Measurements from ENCODE around the gene MRGPRD. TPM values are rescaled to one million over a fixed set of nuclear protein-coding genes. Genes with fewer than 3 reads are reported as not detected.

Gene MRGPRD
- total and polyA plus RNA-seq, 2 donors (not counting 1 experiment from before 2014, with no cell fraction given), result not detected

GRCh38 chr11:69005631-69006368 lies 25.0 kb upstream of the MRGPRD start:
- no peaks in the 10 kb centered on the region for H3K9me3 Mint-ChIP-seq (ENCODE audit: insufficient read depth)
- DNase-seq (no peak), ATAC-seq (ENCODE audit: low read depth) (no peak)
- no peak overlapping the region for H3K4me3 Mint-ChIP-seq
- no peaks in the 10 kb centered on the region for H3K9me3 ChIP-seq (ENCODE audit: control extremely low read depth in 1 of 3, control insufficient read depth in 2 of 3, insufficient read depth in 1 of 3, low read length in 2 of 3)
- no peak overlapping the region for H3K27ac Mint-ChIP-seq
- no peak overlapping the region for H3K4me3 ChIP-seq (ENCODE audit: control extremely low read depth in 1 of 5, extremely low read depth in 1 of 5, insufficient read depth in 1 of 5, low read depth in 2 of 5, low read length in 4 of 5)
- H4K20me1 ChIP-seq (ENCODE audit: control insufficient read depth, insufficient read depth, low read length, poor library complexity, severe bottlenecking), result no peaks in the 10 kb centered on the region
- no peaks in the 10 kb centered on the region for H3K79me2 ChIP-seq (ENCODE audit: control insufficient read depth, insufficient read depth, low read length)
- H3K4me1 ChIP-seq (ENCODE audit: control insufficient read depth in 2 of 2, insufficient read depth in 2 of 2, low read length in 2 of 2), result no peaks in the 10 kb centered on the region
- peaks cover 29% of the 10 kb centered on the region for H3K27me3 Mint-ChIP-seq
- H3K9ac ChIP-seq (ENCODE audit: low read length), result no peak overlapping the region
- H3K27me3 ChIP-seq (replicated peaks in 1 of 4; ENCODE audit: control extremely low read depth in 1 of 4, control insufficient read depth in 3 of 4, insufficient read depth in 4 of 4, low read length in 3 of 4), result peaks cover 0 to 27% (median 2%) of the 10 kb centered on the region in 4 experiments
- WGBS (ENCODE audit: insufficient coverage), result 81% methylated on average over 47 of the region's 48 CpGs
- TF ChIP-seq, protein P1, sequence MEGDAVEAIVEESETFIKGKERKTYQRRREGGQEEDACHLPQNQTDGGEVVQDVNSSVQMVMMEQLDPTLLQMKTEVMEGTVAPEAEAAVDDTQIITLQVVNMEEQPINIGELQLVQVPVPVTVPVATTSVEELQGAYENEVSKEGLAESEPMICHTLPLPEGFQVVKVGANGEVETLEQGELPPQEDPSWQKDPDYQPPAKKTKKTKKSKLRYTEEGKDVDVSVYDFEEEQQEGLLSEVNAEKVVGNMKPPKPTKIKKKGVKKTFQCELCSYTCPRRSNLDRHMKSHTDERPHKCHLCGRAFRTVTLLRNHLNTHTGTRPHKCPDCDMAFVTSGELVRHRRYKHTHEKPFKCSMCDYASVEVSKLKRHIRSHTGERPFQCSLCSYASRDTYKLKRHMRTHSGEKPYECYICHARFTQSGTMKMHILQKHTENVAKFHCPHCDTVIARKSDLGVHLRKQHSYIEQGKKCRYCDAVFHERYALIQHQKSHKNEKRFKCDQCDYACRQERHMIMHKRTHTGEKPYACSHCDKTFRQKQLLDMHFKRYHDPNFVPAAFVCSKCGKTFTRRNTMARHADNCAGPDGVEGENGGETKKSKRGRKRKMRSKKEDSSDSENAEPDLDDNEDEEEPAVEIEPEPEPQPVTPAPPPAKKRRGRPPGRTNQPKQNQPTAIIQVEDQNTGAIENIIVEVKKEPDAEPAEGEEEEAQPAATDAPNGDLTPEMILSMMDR (IDR thresholded peaks at IDR 0.05), result no peak
- TF ChIP-seq EZH2 (IDR thresholded peaks at IDR 0.05; ENCODE audit: borderline replicate concordance, insufficient read depth, low read depth, low read length, poor library complexity, severe bottlenecking), result no peak
- no peak overlapping the region for H3K4me2 ChIP-seq (replicated peaks; ENCODE audit: low read depth, low read length, poor library complexity, severe bottlenecking)
- H3K4me1 Mint-ChIP-seq, result no peaks in the 10 kb centered on the region
- CTCF ChIA-PET, result no interaction called here
- no peak overlapping the region for H3K27ac ChIP-seq (ENCODE audit: low read length in 2 of 2)
- POLR2A ChIA-PET, result no interaction called here
- no peaks in the 10 kb centered on the region for H3K36me3 ChIP-seq (replicated peaks in 1 of 2; ENCODE audit: control extremely low read depth in 1 of 2, control insufficient read depth in 1 of 2, extremely low read depth in 1 of 2, insufficient read depth in 2 of 2, low read length in 1 of 2)
- intact Hi-C loops (cut with micrococcal nuclease), result no loop called here
- no peak overlapping the region for H2AFZ ChIP-seq (ENCODE audit: insufficient read depth, low read depth, low read length, poor library complexity, severe bottlenecking)

- Histone ChIP-seq H3K27ac (ENCODE audit: low read length in 2 of 2) (no peak overlapping the region), H4K20me1 (ENCODE audit: control insufficient read depth, insufficient read depth, low read length, poor library complexity, severe bottlenecking) (no peaks in the 10 kb centered on the region), H3K9ac (ENCODE audit: low read length) (no peak overlapping the region), H3K4me3 (ENCODE audit: control extremely low read depth in 1 of 5, extremely low read depth in 1 of 5, insufficient read depth in 1 of 5, low read depth in 2 of 5, low read length in 4 of 5) (no peak overlapping the region), H3K4me1 (ENCODE audit: control insufficient read depth in 2 of 2, insufficient read depth in 2 of 2, low read length in 2 of 2) (no peaks in the 10 kb centered on the region), H3K4me2 (replicated peaks; ENCODE audit: low read depth, low read length, poor library complexity, severe bottlenecking) (no peak overlapping the region), H3K27me3 (replicated peaks in 1 of 4; ENCODE audit: control extremely low read depth in 1 of 4, control insufficient read depth in 3 of 4, insufficient read depth in 4 of 4, low read length in 3 of 4) (peaks cover 0 to 21% (median 1%) of the 10 kb centered on the region in 4 experiments), H2AFZ (ENCODE audit: insufficient read depth, low read depth, low read length, poor library complexity, severe bottlenecking) (no peak overlapping the region), H3K9me3 (ENCODE audit: control extremely low read depth in 1 of 3, control insufficient read depth in 2 of 3, insufficient read depth in 1 of 3, low read length in 2 of 3) (no peaks in the 10 kb centered on the region), H3K36me3 (replicated peaks in 1 of 2; ENCODE audit: control extremely low read depth in 1 of 2, control insufficient read depth in 1 of 2, extremely low read depth in 1 of 2, insufficient read depth in 2 of 2, low read length in 1 of 2) (no peaks in the 10 kb centered on the region), H3K79me2 (ENCODE audit: control insufficient read depth, insufficient read depth, low read length) (no peaks in the 10 kb centered on the region)
- ATAC-seq (ENCODE audit: low read depth) (no peak), DNase-seq (no peak)
- Mint-ChIP-seq H3K27me3 (peaks cover 29% of the 10 kb centered on the region), H3K4me3 (no peak overlapping the region), H3K9me3 (ENCODE audit: insufficient read depth) (no peaks in the 10 kb centered on the region), H3K4me1 (no peaks in the 10 kb centered on the region), H3K27ac (no peak overlapping the region)
- POLR2A ChIA-PET, result no interaction called here
- intact Hi-C loops (cut with micrococcal nuclease), result no loop called here
- 97% methylated on average over 27 of the region's 27 CpGs for WGBS (ENCODE audit: insufficient coverage)
- CTCF ChIA-PET, result no interaction called here
- TF ChIP-seq EZH2 (IDR thresholded peaks at IDR 0.05; ENCODE audit: borderline replicate concordance, insufficient read depth, low read depth, low read length, poor library complexity, severe bottlenecking), result no peak
- TF ChIP-seq, protein P1 (IDR thresholded peaks at IDR 0.05), result no peak
These were observed 24.4 kb upstream of the MRGPRD start for GRCh38 chr11:69005183-69005630.
